H1 (cell line): ENCODE measurements around the gene EAPP. TPM values are rescaled to one million over a fixed set of nuclear protein-coding genes. Genes with fewer than 3 reads are reported as not detected.

Experiments used
- BCL11A ChIP-seq, 2 experiments: IDR thresholded peaks; one replicate each; pipeline ENCODE4 v1.6.1; 2011; ENCODE audit warnings: low read depth in 2 of 2, low read length in 2 of 2, mild to moderate bottlenecking in 2 of 2
- CEBPB ChIP-seq: IDR thresholded peaks from 2 replicates; pipeline ENCODE4 v1.6.1; 2012; ENCODE audit warnings: low read depth, low read length
- CHD1 ChIP-seq: IDR thresholded peaks from 2 replicates; pipeline ENCODE4 v1.6.1; 2012; ENCODE audit warnings: low read depth, low read length, improper control_type of control experiment
- CHD2 ChIP-seq: IDR thresholded peaks from 2 replicates; pipeline ENCODE4 v1.6.1; 2012; ENCODE audit warnings: low read length, improper control_type of control experiment
- E2F6 ChIP-seq: IDR thresholded peaks from 2 replicates; pipeline ENCODE4 v1.6.1; 2012; ENCODE audit warnings: inconsistent platforms
- GABPA ChIP-seq: IDR thresholded peaks from 2 replicates; pipeline ENCODE4 v1.6.1; 2011; ENCODE audit warnings: mild to moderate bottlenecking, low read length, moderate library complexity, borderline replicate concordance; ENCODE audit not compliant: insufficient read depth
- GTF2F1 ChIP-seq: IDR thresholded peaks from 2 replicates; pipeline ENCODE4 v1.6.1; 2012; ENCODE audit warnings: low read depth, low read length, improper control_type of control experiment, borderline replicate concordance
- KDM4A ChIP-seq: IDR thresholded peaks from one replicate; pipeline ENCODE4 v1.7.1; 2012; ENCODE audit warnings: low read depth, mild to moderate bottlenecking, moderate library complexity, low read length, inconsistent platforms; ENCODE audit not compliant: severe bottlenecking
- POLR2A ChIP-seq, 2 experiments: IDR thresholded peaks; 1 replicate in 1 of 2; 2 replicates in 1 of 2; pipeline ENCODE4 v1.6.1; 2011; ENCODE audit warnings: low read depth in 2 of 2, low read length in 2 of 2, mild to moderate bottlenecking in 2 of 2; ENCODE audit errors: control extremely low read depth in 1 of 2
- SIX5 ChIP-seq: IDR thresholded peaks from 2 replicates; pipeline ENCODE4 v1.6.1; 2011; ENCODE audit warnings: mild to moderate bottlenecking, low read depth, low read length
- TAF7 ChIP-seq: optimal IDR thresholded peaks from 2 replicates; pipeline ENCODE3; 2011; ENCODE audit warnings: low read depth, mild to moderate bottlenecking, inconsistent platforms, low read length, moderate library complexity, borderline replicate concordance
- TCF12 ChIP-seq: IDR thresholded peaks from 2 replicates; pipeline ENCODE4 v1.6.1; 2011; ENCODE audit warnings: low read depth, mild to moderate bottlenecking, low read length
- polyA plus RNA-seq, 7 experiments: library from polyadenylated mRNA; depleted of rRNA in 3 of 7; stranded (reverse) in 5 of 7; unstranded in 2 of 7; fragments of >200 nt in 5 of 7; fragments of 200-250 nt in 2 of 7; gene quantifications; 1 replicate in 5 of 7; 2 replicates in 1 of 7; 4 replicates in 1 of 7; pipeline versions ENCODE4 v1.2.1 to v1.2.3, GENCODE V29; 2011 to 2013; ENCODE audit warnings: missing spikeins in 2 of 7, mixed read lengths in 2 of 7
- total RNA-seq: library from RNA; stranded (reverse); fragmentation: NEBNext Ultra II Directional; extraction: Animal tissue kit (Norgen Biotek cat#: 25700); gene quantifications from 2 replicates; pipeline ENCODE4 v1.2.1, GENCODE V29; 2021
- TF ChIP-seq, protein P1 (sequence below): fragments of 300-600 bp; sonication (generic); IDR thresholded peaks from 2 replicates; pipeline ENCODE4 v1.7.1; 2012; ENCODE audit warnings: low read length, moderate library complexity, mild to moderate bottlenecking, inconsistent platforms; ENCODE audit not compliant: insufficient replicate concordance

EAPP gene
- total and polyA plus RNA-seq, 2 of the 8 experiments (the other 6 are each of a cell fraction or from before 2014, with no cell fraction given) = 18.3 to 28.7 TPM

- TF ChIP-seq, protein P1, sequence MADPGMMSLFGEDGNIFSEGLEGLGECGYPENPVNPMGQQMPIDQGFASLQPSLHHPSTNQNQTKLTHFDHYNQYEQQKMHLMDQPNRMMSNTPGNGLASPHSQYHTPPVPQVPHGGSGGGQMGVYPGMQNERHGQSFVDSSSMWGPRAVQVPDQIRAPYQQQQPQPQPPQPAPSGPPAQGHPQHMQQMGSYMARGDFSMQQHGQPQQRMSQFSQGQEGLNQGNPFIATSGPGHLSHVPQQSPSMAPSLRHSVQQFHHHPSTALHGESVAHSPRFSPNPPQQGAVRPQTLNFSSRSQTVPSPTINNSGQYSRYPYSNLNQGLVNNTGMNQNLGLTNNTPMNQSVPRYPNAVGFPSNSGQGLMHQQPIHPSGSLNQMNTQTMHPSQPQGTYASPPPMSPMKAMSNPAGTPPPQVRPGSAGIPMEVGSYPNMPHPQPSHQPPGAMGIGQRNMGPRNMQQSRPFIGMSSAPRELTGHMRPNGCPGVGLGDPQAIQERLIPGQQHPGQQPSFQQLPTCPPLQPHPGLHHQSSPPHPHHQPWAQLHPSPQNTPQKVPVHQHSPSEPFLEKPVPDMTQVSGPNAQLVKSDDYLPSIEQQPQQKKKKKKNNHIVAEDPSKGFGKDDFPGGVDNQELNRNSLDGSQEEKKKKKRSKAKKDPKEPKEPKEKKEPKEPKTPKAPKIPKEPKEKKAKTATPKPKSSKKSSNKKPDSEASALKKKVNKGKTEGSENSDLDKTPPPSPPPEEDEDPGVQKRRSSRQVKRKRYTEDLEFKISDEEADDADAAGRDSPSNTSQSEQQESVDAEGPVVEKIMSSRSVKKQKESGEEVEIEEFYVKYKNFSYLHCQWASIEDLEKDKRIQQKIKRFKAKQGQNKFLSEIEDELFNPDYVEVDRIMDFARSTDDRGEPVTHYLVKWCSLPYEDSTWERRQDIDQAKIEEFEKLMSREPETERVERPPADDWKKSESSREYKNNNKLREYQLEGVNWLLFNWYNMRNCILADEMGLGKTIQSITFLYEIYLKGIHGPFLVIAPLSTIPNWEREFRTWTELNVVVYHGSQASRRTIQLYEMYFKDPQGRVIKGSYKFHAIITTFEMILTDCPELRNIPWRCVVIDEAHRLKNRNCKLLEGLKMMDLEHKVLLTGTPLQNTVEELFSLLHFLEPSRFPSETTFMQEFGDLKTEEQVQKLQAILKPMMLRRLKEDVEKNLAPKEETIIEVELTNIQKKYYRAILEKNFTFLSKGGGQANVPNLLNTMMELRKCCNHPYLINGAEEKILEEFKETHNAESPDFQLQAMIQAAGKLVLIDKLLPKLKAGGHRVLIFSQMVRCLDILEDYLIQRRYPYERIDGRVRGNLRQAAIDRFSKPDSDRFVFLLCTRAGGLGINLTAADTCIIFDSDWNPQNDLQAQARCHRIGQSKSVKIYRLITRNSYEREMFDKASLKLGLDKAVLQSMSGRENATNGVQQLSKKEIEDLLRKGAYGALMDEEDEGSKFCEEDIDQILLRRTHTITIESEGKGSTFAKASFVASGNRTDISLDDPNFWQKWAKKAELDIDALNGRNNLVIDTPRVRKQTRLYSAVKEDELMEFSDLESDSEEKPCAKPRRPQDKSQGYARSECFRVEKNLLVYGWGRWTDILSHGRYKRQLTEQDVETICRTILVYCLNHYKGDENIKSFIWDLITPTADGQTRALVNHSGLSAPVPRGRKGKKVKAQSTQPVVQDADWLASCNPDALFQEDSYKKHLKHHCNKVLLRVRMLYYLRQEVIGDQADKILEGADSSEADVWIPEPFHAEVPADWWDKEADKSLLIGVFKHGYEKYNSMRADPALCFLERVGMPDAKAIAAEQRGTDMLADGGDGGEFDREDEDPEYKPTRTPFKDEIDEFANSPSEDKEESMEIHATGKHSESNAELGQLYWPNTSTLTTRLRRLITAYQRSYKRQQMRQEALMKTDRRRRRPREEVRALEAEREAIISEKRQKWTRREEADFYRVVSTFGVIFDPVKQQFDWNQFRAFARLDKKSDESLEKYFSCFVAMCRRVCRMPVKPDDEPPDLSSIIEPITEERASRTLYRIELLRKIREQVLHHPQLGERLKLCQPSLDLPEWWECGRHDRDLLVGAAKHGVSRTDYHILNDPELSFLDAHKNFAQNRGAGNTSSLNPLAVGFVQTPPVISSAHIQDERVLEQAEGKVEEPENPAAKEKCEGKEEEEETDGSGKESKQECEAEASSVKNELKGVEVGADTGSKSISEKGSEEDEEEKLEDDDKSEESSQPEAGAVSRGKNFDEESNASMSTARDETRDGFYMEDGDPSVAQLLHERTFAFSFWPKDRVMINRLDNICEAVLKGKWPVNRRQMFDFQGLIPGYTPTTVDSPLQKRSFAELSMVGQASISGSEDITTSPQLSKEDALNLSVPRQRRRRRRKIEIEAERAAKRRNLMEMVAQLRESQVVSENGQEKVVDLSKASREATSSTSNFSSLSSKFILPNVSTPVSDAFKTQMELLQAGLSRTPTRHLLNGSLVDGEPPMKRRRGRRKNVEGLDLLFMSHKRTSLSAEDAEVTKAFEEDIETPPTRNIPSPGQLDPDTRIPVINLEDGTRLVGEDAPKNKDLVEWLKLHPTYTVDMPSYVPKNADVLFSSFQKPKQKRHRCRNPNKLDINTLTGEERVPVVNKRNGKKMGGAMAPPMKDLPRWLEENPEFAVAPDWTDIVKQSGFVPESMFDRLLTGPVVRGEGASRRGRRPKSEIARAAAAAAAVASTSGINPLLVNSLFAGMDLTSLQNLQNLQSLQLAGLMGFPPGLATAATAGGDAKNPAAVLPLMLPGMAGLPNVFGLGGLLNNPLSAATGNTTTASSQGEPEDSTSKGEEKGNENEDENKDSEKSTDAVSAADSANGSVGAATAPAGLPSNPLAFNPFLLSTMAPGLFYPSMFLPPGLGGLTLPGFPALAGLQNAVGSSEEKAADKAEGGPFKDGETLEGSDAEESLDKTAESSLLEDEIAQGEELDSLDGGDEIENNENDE = no peak
- TF ChIP-seq GABPA (no peak), CHD2 (no peak), POLR2A (IDR thresholded peaks at IDR 0.05; ENCODE audit: control extremely low read depth in 1 of 2, low read depth in 2 of 2, low read length in 2 of 2) (no peak), TCF12 (no peak), GTF2F1 (no peak), E2F6 (no peak), TAF7 (no peak), CHD1 (no peak), KDM4A (no peak), CEBPB (no peak), BCL11A (IDR thresholded peaks at IDR 0.05; ENCODE audit: low read depth in 2 of 2, low read length in 2 of 2) (no peak), SIX5 (no peak)
Observed at GRCh38 chr14:34527591-34527990, 11.9 kb downstream of the EAPP start (continued).
